HepG2 (cell line): ENCODE measurements around the gene RBM43. TPM values are rescaled to one million over a fixed set of nuclear protein-coding genes. Genes with fewer than 3 reads are reported as not detected.

ENCODE experiments used
- CEBPB ChIP-seq: IDR thresholded peaks from 2 replicates; pipeline ENCODE4 v1.6.1; 2011; ENCODE audit warnings: low read depth, low read length, improper control_type of control experiment, borderline replicate concordance
- EZH2 ChIP-seq: conservative IDR thresholded peaks from 2 replicates; pipeline ENCODE4 v1.6.1; 2012; ENCODE audit warnings: mild to moderate bottlenecking, low read depth, low read length, moderate library complexity
- GZF1 ChIP-seq: sonication (generic); formaldehyde crosslinking; IDR thresholded peaks from 2 replicates; pipeline ENCODE4 v1.5.1; 2020; ENCODE audit warnings: mild to moderate bottlenecking, missing genetic modification reagents
- MIXL1 ChIP-seq: IDR thresholded peaks from 2 replicates; pipeline ENCODE4 v1.6.1; 2016
- NFATC3 ChIP-seq: sonication (generic); formaldehyde crosslinking; IDR thresholded peaks from 2 replicates; pipeline ENCODE4 v1.5.1; 2020; ENCODE audit warnings: mild to moderate bottlenecking, missing genetic modification reagents
- NFIB ChIP-seq: sonication (generic); formaldehyde crosslinking; IDR thresholded peaks from 2 replicates; pipeline ENCODE4 v1.9.0; 2021; ENCODE audit warnings: missing genetic modification reagents, mild to moderate bottlenecking, borderline replicate concordance
- NR2F1 ChIP-seq, 2 experiments: fragments of 450-650 bp in 1 of 2; formaldehyde crosslinking in 1 of 2; IDR thresholded peaks; 2 replicates each; pipeline versions ENCODE4 v1.5.0 to v1.6.1; 2016 to 2020; ENCODE audit warnings: mild to moderate bottlenecking in 1 of 2, missing compliant biosample characterization in 1 of 2, missing genetic modification reagents in 1 of 2, moderate library complexity in 1 of 2
- POLR2AphosphoS5 ChIP-seq: IDR thresholded peaks from 2 replicates; pipeline ENCODE4 v1.6.1; 2012; ENCODE audit warnings: low read depth, low read length
- RBM39 ChIP-seq: fragments of 200-400 bp; formaldehyde crosslinking; IDR thresholded peaks from one replicate; pipeline ENCODE4 v1.6.1; 2018; ENCODE audit warnings: antibody characterized with exemption, mild to moderate bottlenecking, low read depth, low read length; ENCODE audit not compliant: poor library complexity, severe bottlenecking
- RFXAP ChIP-seq: sonication (generic); formaldehyde crosslinking; IDR thresholded peaks from 2 replicates; pipeline ENCODE4 v1.4.0; 2020; ENCODE audit warnings: missing genetic modification reagents, borderline replicate concordance
- STAG1 ChIP-seq: sonication (generic); formaldehyde crosslinking; IDR thresholded peaks from 2 replicates; pipeline ENCODE4 v1.4.0; 2020; ENCODE audit warnings: missing genetic modification reagents
- TGIF2 ChIP-seq: IDR thresholded peaks from 2 replicates; pipeline ENCODE4 v1.6.1; 2016; ENCODE audit warnings: control low read depth, missing compliant biosample characterization
- YEATS4 ChIP-seq: sonication (generic); formaldehyde crosslinking; IDR thresholded peaks from 2 replicates; pipeline ENCODE4 v1.4.0; 2020; ENCODE audit warnings: missing genetic modification reagents, borderline replicate concordance
- ZFP36L1 ChIP-seq: sonication (generic); formaldehyde crosslinking; IDR thresholded peaks from 2 replicates; pipeline ENCODE4 v1.8.0; 2022; ENCODE audit warnings: mild to moderate bottlenecking, missing genetic modification reagents, moderate library complexity
- ZIK1 ChIP-seq: sonication (generic); formaldehyde crosslinking; IDR thresholded peaks from 2 replicates; pipeline ENCODE4 v1.5.0; 2020; ENCODE audit warnings: mild to moderate bottlenecking, low read depth, missing genetic modification reagents, borderline replicate concordance
- ZNF383 ChIP-seq: sonication (generic); formaldehyde crosslinking; IDR thresholded peaks from 2 replicates; pipeline ENCODE4 v1.4.0; 2020; ENCODE audit warnings: missing genetic modification reagents, mild to moderate bottlenecking, borderline replicate concordance
- ZNF503 ChIP-seq: sonication (generic); formaldehyde crosslinking; IDR thresholded peaks from 2 replicates; pipeline ENCODE4 v1.4.0; 2020; ENCODE audit warnings: missing genetic modification reagents
- ZNF646 ChIP-seq: sonication (generic); formaldehyde crosslinking; IDR thresholded peaks from 2 replicates; pipeline ENCODE4 v1.9.0; 2021; ENCODE audit warnings: mild to moderate bottlenecking, missing genetic modification reagents
- ZNF7 ChIP-seq: IDR thresholded peaks from 2 replicates; pipeline ENCODE4 v1.6.1; 2016; ENCODE audit warnings: missing biosample characterization, missing genetic modification reagents
- polyA plus RNA-seq, 8 experiments: library from polyadenylated mRNA; depleted of rRNA in 3 of 8; stranded (reverse) in 7 of 8; unstranded in 1 of 8; fragments of >200 nt; fragmentation: Illumina TruSeq in 4 of 8; extraction: Trizol in 4 of 8; gene quantifications; 2 replicates each; pipeline versions ENCODE4 v1.2.1 to v1.2.3, GENCODE V29; 2011 to 2016; ENCODE audit warnings: low read depth in 4 of 8, missing spikeins in 1 of 8, mixed read lengths in 1 of 8; ENCODE audit not compliant: insufficient read depth in 1 of 8
- total RNA-seq, 5 experiments: library from RNA; depleted of rRNA; stranded (reverse); fragments of >200 nt; fragmentation: Illumina TruSeq; extraction: Trizol; gene quantifications; 2 replicates each; pipeline ENCODE4 v1.2.3, GENCODE V29; 2016; ENCODE audit warnings: low read depth in 1 of 5
- TF ChIP-seq, protein P1 (sequence below): sonication (generic); formaldehyde crosslinking; IDR thresholded peaks from 2 replicates; pipeline ENCODE4 v1.4.0; 2020; ENCODE audit warnings: missing genetic modification reagents

The RBM43 gene
- total and polyA plus RNA-seq, 2 of the 13 experiments (the other 11 are each of a cell fraction or from before 2014, with no cell fraction given): 0.31 to 0.70 TPM

DNA sequence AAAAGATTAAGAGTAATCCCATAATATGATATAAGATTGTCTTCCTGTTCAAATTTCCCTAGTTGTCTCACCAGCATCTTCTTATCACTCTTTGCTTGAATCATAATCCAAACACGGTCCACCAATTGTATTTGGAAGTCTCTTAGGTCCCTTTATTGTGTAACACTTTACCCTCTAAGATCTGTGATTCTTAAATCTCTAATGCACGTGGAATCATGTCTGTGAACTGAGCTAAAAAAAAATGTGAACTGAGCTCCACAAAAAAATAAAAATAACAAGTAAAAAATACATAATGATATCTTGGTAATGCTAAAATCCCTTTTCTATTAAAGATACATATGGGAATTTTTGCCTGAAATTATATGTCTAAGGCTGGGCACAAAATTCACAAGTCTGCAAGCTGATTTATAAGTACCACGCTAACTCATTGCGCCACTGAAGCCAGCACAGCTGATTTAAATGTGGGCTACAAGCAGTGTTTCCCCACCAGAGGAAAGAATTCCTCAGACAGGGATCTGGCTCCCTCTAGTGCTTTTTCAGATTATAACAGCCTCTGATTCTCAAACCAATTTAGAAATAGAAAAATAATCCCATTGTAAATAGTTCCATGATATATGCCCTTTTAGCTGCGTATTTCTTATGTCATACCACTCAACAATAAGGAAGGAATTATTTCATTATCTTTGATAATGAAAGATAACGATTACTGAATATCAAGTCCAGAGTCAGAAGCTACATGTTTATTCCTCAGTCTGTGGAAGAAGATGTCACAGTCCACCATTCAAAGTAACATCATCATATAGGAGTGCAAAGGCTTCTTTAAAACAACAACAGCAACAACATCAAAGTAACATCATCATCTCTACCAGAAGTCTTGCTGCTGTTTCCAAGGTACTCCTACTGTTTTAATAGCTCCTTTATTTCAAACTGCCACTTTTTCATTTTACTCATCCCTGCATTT lies 22.9 kb downstream of the RBM43 start (continued):
- no peak for TF ChIP-seq POLR2AphosphoS5
- no peak for TF ChIP-seq NFATC3 (CRISPR knock-in tag)
- TF ChIP-seq NR2F1 (CRISPR knock-in tag; IDR thresholded peaks at IDR 0.05): no peak
- TF ChIP-seq ZNF503 (CRISPR knock-in tag): no peak
- peak; percentile 72 for TF ChIP-seq ZNF7 (CRISPR knock-in tag)
- TF ChIP-seq ZNF646: no peak
- no peak for TF ChIP-seq RBM39
- 0 out of 2 replicates have a peak, but pooled peaks have one; percentile 22 for TF ChIP-seq MIXL1 (CRISPR knock-in tag)
- TF ChIP-seq CEBPB: peak; percentile 48; the same call in 1 of the 2 replicates
- TF ChIP-seq ZFP36L1: no peak
- TF ChIP-seq, protein P1, sequence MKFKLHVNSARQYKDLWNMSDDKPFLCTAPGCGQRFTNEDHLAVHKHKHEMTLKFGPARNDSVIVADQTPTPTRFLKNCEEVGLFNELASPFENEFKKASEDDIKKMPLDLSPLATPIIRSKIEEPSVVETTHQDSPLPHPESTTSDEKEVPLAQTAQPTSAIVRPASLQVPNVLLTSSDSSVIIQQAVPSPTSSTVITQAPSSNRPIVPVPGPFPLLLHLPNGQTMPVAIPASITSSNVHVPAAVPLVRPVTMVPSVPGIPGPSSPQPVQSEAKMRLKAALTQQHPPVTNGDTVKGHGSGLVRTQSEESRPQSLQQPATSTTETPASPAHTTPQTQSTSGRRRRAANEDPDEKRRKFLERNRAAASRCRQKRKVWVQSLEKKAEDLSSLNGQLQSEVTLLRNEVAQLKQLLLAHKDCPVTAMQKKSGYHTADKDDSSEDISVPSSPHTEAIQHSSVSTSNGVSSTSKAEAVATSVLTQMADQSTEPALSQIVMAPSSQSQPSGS (CRISPR knock-in tag): no peak
- TF ChIP-seq YEATS4: no peak
- TF ChIP-seq ZIK1 (CRISPR knock-in tag): no peak
- no peak for TF ChIP-seq TGIF2
- no peak for TF ChIP-seq GZF1 (CRISPR knock-in tag)
- TF ChIP-seq NFIB (CRISPR knock-in tag): no peak
- TF ChIP-seq ZNF383: no peak
- no peak for TF ChIP-seq EZH2
- TF ChIP-seq STAG1 (CRISPR knock-in tag): peak; percentile 88
- no peak for TF ChIP-seq RFXAP (CRISPR knock-in tag)
